ENCODE measurements around the gene ELK4. TPM values are rescaled to one million over a fixed set of nuclear protein-coding genes. Genes with fewer than 3 reads are reported as not detected.
A peak's percentile ranks its signal among the peaks of the same experiment; 100 is the strongest.

The ELK4 gene
- total and polyA plus RNA-seq, 11 donors = 5.0 to 54.9 (median 35.7) TPM

DNA sequence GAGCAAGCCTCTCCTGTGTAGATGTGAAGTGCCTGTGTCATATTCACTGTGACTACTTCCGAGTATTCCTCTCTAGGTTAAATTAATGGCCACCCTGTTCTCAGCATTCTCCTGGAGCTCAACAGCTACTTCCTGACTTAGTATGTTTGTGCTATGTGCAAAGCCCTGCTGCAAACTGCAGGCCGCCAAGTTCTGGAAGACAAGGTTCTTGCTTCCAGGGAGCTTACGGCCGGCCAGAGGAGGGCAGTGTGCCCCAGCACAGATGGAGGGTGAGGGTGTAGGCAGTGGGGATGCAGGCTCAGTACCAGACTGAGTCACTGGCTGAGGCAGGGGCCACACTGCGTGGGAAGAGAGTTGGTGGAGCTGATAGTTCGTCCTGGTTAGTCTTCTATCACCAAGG lies 43.2 kb downstream of the ELK4 start:
- Histone ChIP-seq H3K9me3 (no peaks in the 10 kb centered on the region), H3K4me1 (peaks cover 0 to 22% (median 10%) of the 10 kb centered on the region in 12 donors), H3K36me3 (no peaks in the 10 kb centered on the region), H3K4me3 (no peak overlapping the region), H3K27ac (no peak overlapping the region), H3K27me3 (no peaks in the 10 kb centered on the region)
- DNase-seq (no peak), ATAC-seq (no peak)
- WGBS, 4 donors = 56 to 62% (median 58%) methylated on average over 6 of the region's 6 CpGs
- TF ChIP-seq POLR2A (IDR thresholded peaks at IDR 0.05) = no peak
- peak in 7 of 12 donors; percentile 13 to 40 (median 30) for TF ChIP-seq CTCF (IDR thresholded peaks at IDR 0.05)
- intact Hi-C loops (cut with DNase I) = loop anchor here in 3 of 10 donors (5.0 kb wide), 3 partner anchors 51 to 394 kb away; no protein-coding TSS in a partner anchor

GRCh38 chr1:205587581-205587980 lies 44.2 kb downstream of the ELK4 start:
- DNase-seq = no peak
- H3K27me3 ChIP-seq = no peaks in the 10 kb centered on the region
- no peak for ATAC-seq
- no peaks in the 10 kb centered on the region for H3K9me3 ChIP-seq
- H3K4me1 ChIP-seq = peaks cover 0 to 21% (median 12%) of the 10 kb centered on the region in 12 donors
- no peak overlapping the region for H3K4me3 ChIP-seq
- WGBS, 4 donors = 88 to 95% (median 92%) methylated on average over 4 of the region's 4 CpGs
- H3K27ac ChIP-seq = no peak overlapping the region
- TF ChIP-seq POLR2A (IDR thresholded peaks at IDR 0.05) (no peak), CTCF (IDR thresholded peaks at IDR 0.05) (no peak)
- intact Hi-C loops (cut with DNase I) = loop anchor here in 3 of 10 donors (5.0 kb wide), 3 partner anchors 50 to 395 kb away; no protein-coding TSS in a partner anchor
- H3K36me3 ChIP-seq = no peaks in the 10 kb centered on the region

GRCh38 chr1:205585835-205586785 lies 45.7 kb downstream of the ELK4 start:
- peaks cover 0 to 20% (median 12%) of the 10 kb centered on the region in 12 donors for H3K4me1 ChIP-seq
- DNase-seq = no peak
- no peaks in the 10 kb centered on the region for H3K9me3 ChIP-seq
- no peak overlapping the region for H3K4me3 ChIP-seq
- TF ChIP-seq POLR2A (IDR thresholded peaks at IDR 0.05) (no peak), CTCF (IDR thresholded peaks at IDR 0.05) (no peak)
- H3K36me3 ChIP-seq = no peaks in the 10 kb centered on the region
- no peak for ATAC-seq
- H3K27me3 ChIP-seq = peaks cover 0 to 4% (median 0%) of the 10 kb centered on the region in 9 donors
- intact Hi-C loops (cut with DNase I) = loop anchor here in 3 of 10 donors (5.0 kb wide), 3 partner anchors 49 to 396 kb away; no protein-coding TSS in a partner anchor
- 83 to 90% (median 86%) methylated on average over 11 to 13 of the region's 13 CpGs for WGBS, 4 donors
- H3K27ac ChIP-seq = no peak overlapping the region

DNA sequence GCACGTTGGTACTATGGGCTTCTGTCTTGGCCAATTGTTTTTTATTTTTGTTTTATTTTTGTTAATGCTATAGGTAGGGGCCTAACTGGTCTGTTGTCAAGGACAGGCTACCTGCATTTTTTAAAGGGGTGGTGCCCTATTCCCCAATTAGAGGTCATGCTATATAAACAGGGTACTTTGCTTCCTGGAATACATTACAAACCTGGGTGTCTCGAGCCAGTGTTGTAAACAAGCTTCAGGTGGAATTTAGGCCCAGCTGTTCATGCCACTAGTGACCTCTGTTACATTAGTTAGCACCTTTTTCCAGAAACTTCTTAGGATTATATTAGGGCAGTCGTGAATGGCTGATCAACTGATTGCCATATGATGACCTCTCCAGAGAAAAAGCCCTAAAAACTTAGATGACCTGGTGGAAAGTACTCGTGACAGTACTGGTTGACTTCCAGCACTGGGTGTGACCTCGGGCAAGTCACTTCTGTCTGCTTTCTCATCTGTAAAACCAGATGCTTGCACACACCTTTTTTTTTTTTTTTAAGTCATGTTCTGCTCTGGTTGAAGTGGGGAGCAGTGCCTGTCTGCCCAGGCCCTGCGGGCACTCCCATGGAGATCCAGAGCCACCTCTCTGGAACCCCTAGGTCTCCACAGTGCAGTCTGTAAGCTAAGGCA lies 46.5 kb downstream of the ELK4 start:
- DNase-seq (no peak), ATAC-seq (no peak)
- TF ChIP-seq CTCF (IDR thresholded peaks at IDR 0.05) (peak in 2 of 12 donors; percentile 1), POLR2A (IDR thresholded peaks at IDR 0.05) (no peak)
- Histone ChIP-seq H3K27me3 (peaks cover 0 to 11% (median 0%) of the 10 kb centered on the region in 9 donors), H3K4me1 (peaks cover 0 to 20% (median 12%) of the 10 kb centered on the region in 12 donors), H3K36me3 (no peaks in the 10 kb centered on the region), H3K4me3 (no peak overlapping the region), H3K27ac (no peak overlapping the region), H3K9me3 (no peaks in the 10 kb centered on the region)
- intact Hi-C loops (cut with DNase I) = loop anchor here in 3 of 10 donors (5.0 kb wide), 3 partner anchors 48 to 397 kb away; no protein-coding TSS in a partner anchor
- 85 to 92% (median 90%) methylated on average over 6 of the region's 6 CpGs for WGBS, 4 donors

Measured in heart left ventricle (tissue), 16 donors.